Activated effector memory CD4-positive, alpha-beta T cell treated with Interleukin-2 at 50 U/mL for 16 hours (primary cell): ENCODE results near the gene TMEM50B.
"Not testable (repeated sequence)": the region's sequence is repeated elsewhere in the genome, so short reads cannot be mapped to it uniquely, and the experiment has no call there.

Source experiments
- DNase-seq: peaks from one replicate; pipeline ENCODE4 v3.0.0-alpha.2; 2020

Gene TMEM50B

DNA sequence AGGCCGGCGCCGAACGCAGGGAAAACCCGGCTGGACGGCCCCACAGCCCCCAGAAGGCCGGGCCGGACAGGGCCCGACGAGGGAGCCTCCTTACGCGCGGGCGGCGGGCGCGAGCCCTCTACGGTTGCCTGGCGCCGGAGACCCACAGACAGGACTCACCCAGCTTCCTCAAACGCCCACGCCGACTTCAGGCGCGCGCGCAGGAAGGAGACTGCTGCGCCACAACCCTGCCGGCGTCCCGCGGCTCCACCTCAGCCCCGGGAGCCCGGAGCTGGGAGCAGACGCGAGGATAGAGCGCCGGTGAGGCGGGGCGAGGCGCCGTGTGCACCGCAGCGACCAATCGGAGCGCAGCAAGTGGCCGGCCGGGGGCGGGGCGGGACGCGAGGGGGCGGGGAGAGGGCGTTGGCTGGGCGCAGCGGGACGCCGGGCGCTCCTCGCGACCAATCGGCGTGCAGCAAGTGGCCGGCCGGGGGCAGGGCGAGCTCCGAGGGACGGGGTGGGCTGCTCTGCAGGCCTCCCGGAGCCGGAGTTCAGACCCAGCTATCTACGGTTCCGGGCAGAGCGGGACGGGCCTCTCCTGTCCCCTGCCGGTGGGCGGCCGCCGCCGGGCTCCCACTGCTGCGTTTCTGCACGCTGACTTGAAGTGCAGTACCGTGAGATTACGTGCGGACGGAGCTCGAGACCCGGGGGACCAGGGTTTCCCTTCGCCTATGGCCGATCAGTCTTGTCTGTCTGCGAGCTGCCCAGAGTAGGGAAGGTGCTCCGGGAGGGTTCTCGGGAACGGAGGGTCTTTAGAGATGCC lies at the start of gene TMEM50B:
TSS of gene TMEM50B (minus strand) at position 296 of the 802 bp plus-strand sequence. CDS start 11,089 bp downstream, outside the sequence.
- peak; percentile 96 for DNase-seq

DNA sequence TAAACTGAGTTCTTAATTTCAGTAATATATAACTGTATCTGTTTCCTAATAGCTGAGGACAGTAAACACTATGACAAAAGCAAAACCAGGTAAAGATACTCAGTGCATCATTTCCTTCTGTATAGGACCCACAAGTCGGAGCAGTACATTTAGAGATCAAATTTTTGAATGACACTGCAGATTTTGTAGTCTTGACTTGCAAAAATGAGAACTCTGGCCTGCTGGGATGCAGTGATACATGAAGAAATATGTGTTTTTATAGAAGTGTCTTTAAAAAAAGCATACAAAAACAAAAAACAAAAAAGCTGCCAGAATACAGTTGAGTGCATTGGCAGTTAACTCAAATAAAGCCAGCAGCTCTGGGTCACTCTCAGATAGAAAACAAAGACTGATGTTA lies 43.2 kb upstream of the TMEM50B start:
- no peak for DNase-seq

DNA sequence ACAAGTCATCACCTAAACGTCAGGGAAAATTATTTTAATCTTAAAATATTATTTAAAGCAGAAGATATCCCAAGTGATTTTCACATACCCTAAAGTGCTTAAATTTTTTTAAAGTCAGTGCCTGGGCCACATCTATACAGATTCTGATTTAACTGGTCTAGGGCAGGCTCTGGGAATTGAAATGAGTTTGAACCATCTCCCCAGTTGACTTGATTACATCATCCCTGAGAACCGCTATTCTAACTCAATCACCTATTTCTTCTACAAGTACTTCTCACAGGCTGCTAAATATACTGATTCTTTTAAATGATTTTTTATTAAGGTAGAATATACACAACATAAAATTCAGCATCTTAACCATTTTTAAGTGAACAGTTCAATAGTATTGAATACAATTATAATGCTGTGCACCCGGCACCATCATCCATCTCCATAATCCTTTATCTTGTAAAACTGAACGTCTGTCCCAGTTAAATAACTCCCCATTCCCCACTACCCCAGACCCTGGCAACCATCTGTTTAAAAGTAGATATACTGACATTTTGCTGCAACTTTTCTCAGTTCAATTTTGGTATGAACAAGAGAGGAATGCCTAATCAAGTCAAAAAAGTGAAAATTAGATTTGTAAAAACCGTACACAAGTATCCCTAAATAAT lies 42.7 kb upstream of the TMEM50B start:
- DNase-seq: no peak

DNA sequence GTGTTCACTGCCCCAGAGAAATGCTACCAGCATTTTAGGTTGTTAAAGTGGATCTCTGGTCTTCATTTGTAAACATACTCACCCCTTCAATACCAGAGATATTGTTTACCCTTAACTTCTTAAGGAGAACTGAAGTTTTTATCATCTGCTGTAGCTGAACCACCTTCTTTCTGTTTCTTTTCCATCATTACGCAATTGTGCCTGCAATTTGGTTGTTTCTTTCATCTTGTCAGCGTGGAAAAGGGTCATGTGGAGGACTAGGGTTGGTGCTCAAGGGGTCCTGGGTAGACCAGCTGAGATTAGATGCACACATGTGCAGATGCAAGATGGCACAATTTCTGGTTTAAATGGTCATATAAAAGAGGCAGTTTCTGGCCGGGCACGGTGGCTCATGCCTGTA lies 39.1 kb upstream of the TMEM50B start:
- no peak for DNase-seq

- no peak for DNase-seq
Observed at GRCh38 chr21:33514229-33514628, 34.5 kb upstream of the TMEM50B start.

DNA sequence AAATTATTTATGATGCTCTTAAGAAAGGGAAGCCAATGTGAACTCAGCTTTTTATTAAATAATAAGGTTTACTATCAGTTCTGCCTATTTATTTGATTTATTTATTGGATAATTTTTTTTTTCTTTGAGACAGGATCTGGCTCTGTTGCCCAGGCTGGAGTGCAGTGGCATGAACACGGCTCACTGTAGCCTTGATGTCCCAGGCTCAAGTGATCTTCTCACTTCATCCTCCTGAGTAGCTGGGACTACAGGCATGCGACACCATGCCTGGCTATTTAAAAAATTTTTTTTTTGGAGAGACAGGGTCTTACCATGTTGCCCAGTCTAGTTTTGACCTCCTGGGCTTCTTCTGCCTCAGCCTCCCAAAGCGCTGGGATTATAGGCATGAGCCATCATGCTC lies 32.7 kb upstream of the TMEM50B start:
- no peak for DNase-seq

DNA sequence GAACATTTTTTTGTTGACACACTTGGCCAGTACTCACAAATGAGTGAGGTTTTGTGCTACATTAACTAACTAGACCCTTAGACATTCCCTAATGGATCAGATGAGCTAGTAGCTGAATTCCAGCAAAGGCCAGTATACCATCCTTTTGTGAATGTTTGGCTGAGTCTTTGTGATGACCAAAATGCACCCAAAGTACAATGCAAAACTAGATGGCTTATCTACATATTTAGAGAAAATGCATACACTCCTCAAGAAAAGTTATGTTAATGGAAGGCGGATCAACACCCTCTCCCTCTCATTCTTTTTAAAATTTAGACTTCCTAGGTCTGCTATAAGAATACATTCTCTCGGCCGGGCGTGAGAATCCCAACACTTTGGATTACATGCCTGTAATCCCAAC lies 31.9 kb upstream of the TMEM50B start:
- DNase-seq: no peak

- DNase-seq: no peak
Observed at GRCh38 chr21:33510826-33511225, 31.1 kb upstream of the TMEM50B start.

DNA sequence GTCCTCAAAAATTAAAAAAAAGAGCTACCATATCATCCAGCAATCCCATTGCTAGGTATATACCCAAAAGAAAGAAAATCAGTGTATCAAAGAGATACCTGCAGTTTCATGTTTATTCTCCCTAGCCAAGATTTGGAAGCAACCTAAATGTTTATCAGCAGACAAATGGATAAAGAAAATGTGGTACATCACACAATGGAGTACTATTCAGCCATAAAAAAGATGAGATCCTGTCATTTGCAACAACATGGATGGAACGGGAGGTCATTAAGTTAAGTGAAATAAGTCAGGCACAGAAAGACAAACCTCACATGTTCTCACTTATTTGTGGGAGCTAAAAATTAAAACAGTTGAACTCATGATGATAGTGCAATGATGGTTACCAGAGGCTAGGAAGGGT lies 27.2 kb upstream of the TMEM50B start:
- not testable (repeated sequence) for DNase-seq

DNA sequence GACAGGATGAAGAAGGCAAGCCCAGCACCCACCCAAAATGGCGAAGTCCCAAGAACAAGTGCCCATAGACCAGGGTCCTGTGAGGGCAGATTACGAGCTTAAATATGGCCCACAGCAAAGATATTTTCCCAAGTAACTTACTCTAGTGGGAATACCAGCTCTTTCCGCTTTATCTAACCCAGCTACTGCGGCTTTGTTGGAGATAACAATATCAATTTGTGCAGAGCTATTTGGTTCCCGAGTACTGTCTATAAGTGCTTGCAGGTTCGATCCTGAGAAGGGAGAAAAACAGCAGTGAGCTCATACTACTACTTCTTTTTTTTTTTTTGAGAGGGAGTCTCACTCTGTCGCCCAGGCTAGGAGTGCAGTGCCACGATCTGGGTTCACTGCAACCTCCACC lies 26.1 kb upstream of the TMEM50B start:
- no peak for DNase-seq

- no peak for DNase-seq
Observed at GRCh38 chr21:33496345-33496744, 16.6 kb upstream of the TMEM50B start.

DNA sequence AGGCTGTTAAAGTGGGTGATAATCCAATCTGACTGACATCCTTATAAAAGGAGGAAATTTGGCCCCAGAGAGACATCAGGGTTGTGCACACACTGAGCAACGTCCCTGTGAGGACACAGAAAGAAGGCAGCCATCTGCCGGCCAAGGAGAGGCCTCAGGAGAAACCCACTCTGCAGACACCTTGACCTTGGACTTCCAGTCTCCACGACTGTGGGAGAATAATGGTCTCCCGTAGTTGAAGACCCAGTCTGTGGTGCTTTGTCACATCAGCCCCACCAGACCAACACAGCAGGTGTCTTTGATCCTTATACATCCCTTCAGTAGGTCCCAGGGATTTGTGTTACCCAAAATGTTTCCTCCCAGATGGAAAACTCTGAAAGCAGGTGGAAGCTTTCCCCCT lies 16.0 kb upstream of the TMEM50B start:
- no peak for DNase-seq

DNA sequence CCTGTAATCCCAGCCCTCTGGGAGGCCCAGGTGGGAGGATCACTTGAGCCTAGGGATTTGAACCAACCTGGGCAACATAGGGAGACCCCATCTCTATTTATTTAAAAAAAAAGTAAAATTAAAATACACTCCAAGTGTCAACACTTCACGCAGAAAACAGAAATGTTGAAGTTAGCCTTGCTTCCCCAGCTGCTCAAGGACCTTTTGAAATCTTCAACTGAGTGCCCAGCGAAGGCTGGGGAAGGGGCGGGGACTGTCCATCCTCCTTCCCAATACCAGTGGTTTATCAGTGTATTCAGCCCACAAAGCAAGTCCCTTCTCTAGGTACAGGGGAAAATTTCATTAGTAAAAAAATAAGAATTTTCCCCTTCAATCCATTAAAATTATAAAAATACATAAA lies 14.0 kb upstream of the TMEM50B start:
- DNase-seq: no peak

- no peak for DNase-seq
Observed at GRCh38 chr21:33492571-33492970, 12.8 kb upstream of the TMEM50B start.

GRCh38 chr21:33491373-33492102 lies 11.8 kb upstream of the TMEM50B start, which contains the start of gene DNAJC28:
DNAJC28 (minus strand) TSS chr21:33491716; CDS start chr21:33489393, 2,323 bp downstream.
- DNase-seq: peak; percentile 89

- DNase-seq: no peak
Observed at GRCh38 chr21:33490991-33491372, 11.2 kb upstream of the TMEM50B start.

DNA sequence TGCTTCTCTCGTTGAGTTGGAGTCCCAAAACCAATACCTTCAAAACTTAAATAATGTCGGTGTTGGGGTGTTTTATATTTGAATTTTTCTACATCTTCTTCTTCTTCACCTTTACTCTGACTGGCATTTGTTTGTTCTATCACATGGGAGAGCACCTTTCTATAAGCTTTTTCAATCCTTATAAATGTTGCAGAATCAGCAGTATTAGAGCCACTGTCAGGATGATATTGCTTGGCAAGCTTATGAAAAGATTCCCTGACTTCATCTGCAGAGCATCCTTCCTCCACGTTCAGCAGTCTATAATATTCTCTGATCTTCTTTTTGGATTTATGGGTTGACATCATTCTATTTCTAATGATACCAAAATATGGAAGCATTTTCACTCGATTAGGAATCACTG lies 9.2 kb upstream of the TMEM50B start:
- no peak for DNase-seq

GRCh38 chr21:33487996-33488395 lies 8.2 kb upstream of the TMEM50B start:
- DNase-seq: no peak

- DNase-seq: no peak
Observed at GRCh38 chr21:33481314-33481943, 1.7 kb upstream of the TMEM50B start.

- DNase-seq: no peak
Observed at GRCh38 chr21:33480481-33481103, 818 bp upstream of the TMEM50B start.

DNA sequence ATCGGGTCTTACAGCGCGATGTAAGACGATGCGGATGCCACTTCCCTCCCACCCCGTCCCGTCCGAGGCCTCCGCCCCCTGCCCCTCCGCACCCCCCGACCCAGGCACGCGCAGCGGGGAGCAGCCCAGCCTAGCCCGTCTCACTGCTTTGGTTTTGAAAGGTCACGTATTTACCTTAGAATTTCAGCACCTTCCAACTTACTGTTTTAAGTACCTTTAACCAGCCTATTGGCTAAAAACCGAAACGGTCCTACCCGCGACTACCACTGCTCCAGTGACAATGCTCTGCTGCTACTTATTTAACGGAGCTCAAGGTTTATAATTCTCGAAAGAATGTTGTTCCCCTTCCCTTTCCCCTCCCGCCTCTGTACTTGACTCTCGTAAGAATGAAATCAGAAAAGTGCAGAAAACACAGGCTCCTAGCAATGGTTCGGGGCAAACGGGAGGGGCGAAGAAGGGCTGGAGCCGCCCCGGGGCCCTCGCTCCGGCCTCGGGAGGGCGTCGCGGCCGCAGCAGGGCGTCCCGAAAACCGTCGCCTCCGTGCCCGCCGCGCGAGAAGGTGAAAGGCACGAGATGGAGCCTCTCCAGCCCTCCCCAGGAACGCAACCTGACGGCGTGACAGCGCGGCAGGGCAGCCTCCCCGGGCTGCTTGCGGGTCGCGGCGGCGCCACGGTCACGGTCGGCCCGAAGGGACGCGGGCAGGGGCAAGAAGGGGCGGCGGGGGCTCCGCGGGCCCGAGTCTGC lies 667 bp downstream of the TMEM50B start:
- peak; percentile 39 for DNase-seq

DNA sequence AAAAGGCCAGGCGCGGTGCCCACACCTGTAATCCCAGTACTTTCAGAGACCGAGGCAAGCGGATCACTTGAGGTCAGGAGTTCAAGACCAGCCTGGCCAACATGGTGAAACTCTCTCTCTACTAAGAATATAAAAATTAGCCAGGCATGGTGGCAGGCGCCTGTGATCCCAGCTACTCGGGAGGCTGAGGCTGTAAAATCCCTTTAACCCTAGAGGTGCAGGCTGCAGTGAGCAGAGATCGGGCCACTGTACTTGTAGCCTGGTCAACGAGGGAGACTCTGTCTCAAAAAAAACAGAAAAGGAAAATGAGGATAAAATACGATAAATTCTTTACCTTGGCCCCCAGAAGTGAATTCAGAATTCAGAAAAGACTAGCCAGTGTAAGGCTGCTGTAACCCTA lies 1.6 kb downstream of the TMEM50B start:
- no peak for DNase-seq
